HG02884 (cell line): ENCODE results near the gene FXN.

ENCODE experiments used
- ATAC-seq: cut with Tn5 transposase; IDR thresholded peaks from one replicate; pipeline ENCODE4 v1.9.1; 2021; ENCODE audit warnings: mild to moderate bottlenecking, moderate library complexity; ENCODE audit not compliant: unreplicated experiment

FXN gene

DNA sequence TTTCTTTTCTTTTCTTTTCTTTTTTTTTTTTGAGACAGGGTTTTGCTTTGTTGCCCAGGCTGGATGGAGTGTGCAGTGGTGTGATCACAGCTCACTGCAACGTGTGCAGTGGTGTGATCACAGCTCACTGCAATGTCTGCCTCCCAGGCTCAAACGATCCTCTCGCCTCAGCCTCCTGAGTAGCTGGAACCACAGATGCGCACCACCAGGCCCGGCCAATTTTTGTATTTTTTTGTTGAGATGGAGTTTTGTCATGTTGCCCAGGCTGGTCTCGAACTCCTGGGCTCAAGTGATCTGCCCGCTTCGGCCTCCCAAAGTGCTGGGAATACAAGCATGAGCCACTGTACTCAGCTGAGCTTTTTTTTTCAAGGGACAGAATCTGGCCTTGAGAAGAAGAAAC lies 101.8 kb downstream of the FXN start:
- ATAC-seq: no peak

DNA sequence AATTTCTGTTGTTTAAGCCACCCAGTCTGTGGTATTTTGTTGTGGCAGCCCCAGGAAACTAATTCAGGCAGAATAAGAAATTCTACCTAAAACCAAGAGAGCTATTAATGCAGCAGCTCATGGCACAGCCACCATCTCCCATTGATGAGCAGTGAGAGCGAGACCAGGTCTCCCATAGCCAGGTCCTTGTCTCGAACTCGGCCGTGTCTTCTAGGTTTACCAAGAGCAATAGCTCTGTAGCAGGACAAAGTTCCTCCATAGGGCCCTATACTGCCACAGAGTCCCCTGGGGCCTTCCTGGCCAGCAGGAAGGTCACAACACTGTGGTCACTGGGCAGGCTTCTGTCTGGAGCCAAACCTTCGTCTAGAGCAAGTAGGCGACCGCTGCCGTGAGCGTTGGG lies 104.0 kb downstream of the FXN start:
- no peak for ATAC-seq

DNA sequence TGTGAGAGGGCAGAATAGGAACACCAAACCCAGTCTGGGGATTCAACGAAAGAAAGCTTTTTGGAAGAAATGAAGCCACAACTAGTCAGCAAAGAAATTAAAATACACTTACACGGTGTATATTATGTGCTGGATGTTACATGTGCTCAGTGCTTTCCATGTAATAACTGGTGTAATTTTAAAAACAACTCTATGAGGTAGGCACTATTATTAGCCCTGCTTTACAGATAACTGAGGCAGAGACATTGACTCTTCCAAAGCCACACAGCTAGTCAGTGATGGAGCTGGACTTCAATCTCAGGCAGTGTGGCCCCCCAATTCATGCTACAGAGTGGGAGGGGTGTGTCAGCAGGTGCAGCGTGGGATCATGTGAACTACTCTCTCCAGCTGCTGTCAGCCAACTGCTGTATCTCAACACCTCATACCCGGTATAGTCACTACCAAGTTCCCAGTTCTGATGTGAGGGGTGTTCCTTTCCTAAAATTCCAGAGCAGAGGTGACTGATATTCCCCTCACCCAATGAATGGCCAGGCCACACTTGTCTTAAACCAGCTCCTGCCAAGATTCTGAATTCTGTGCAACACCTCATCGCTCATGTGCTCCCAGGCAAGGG lies 104.7 kb downstream of the FXN start:
- no peak for ATAC-seq

DNA sequence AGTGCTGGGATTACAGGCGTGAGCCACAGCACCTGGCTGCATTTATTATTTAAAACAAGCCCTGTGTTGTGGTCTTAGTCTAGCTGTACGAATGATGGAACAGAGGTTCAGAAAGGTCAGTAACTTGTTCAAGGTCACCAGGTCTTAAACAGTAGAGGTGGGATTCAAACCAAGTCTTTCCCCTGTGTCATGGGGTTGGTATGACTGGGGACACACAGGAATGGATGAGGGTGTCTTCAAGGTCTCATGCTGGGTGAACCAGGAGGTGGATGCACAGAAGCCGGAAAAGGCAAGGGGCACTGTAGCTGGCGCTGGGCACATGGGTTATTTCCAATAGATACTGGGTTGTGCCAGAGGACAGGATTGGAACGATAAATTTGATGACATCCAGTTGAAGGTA lies 106.3 kb downstream of the FXN start:
- no peak for ATAC-seq

- ATAC-seq: no peak
Observed at GRCh38 chr9:69143291-69143690, 107.7 kb downstream of the FXN start.

GRCh38 chr9:69145144-69145715 lies 109.7 kb downstream of the FXN start:
- no peak for ATAC-seq

DNA sequence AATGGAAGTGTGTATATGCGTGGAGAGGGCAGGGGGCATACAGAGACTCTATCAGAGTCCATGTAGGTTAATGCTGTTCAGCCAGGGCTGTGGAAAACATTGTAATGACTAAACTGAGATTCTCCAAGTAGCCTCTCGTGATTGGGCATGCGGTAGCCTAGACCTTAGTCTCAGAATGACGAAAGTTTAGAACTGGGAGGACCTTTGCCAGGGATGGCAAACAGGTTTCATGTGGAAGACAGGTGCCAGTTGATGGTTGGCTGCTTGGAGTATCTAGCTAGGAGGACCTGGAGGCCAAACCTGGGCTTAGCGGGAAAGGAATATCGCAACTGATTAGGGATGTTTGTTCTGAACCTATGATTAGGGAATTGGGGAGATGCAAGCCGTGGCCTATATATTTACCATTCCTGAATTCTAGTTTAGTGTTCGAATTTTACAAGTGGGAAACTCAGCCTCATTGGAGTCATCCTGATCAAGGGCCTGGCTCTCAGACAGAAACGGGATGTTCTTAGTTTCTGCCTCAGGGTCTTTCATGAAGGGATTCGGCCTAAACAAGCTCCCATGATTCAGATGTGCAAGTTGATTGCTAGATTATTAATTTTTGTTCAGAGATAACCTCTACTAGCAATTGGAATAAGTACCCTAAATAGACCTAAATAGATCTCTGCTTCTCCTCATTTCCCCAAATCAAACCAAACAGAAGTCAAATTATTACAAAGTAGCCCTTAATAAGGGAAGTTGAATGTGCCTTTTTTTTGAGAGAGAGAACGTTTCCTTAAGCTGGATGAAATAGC lies 111.7 kb downstream of the FXN start:
- no peak for ATAC-seq

GRCh38 chr9:69149321-69149807 lies 113.8 kb downstream of the FXN start:
- no peak for ATAC-seq
